DOHH2 (cell line): Measurements from ENCODE around the gene IFT74.

Source experiments
- H3F3A ChIP-seq: fragments of 200-600 bp; sonication (generic), shearing (Covaris generic); 2 replicates; pipeline ENCODE4 v1.6.0; 2016; ENCODE audit warnings: antibody characterized with exemption, mild to moderate bottlenecking; ENCODE audit not compliant: control insufficient read depth, insufficient read depth
- H3K27ac ChIP-seq: fragments of 200-600 bp; sonication (generic); 2 replicates; pipeline ENCODE4 v1.5.1; 2014; ENCODE audit warnings: low read depth, mild to moderate bottlenecking, low read length, moderate library complexity
- H3K27me3 ChIP-seq: fragments of 200-600 bp; sonication (generic); 2 replicates; pipeline ENCODE4 v1.6.1; 2014; ENCODE audit warnings: mild to moderate bottlenecking, low read length, mixed read lengths; ENCODE audit not compliant: control insufficient read depth
- H3K36me3 ChIP-seq: fragments of 200-600 bp; sonication (generic); 2 replicates; pipeline ENCODE4 v1.6.1; 2014; ENCODE audit warnings: mild to moderate bottlenecking, low read length, moderate library complexity, mixed read lengths; ENCODE audit not compliant: control insufficient read depth
- H3K4me1 ChIP-seq: fragments of 200-600 bp; sonication (generic); 2 replicates; pipeline ENCODE4 v1.6.1; 2014; ENCODE audit warnings: mild to moderate bottlenecking, low read length, mixed read lengths; ENCODE audit not compliant: control insufficient read depth
- H3K4me2 ChIP-seq: fragments of 200-600 bp; sonication (generic); 2 replicates; pipeline ENCODE4 v1.6.0; 2014; ENCODE audit warnings: mild to moderate bottlenecking, low read length, moderate library complexity
- H3K4me3 ChIP-seq: fragments of 200-600 bp; sonication (generic); 2 replicates; pipeline ENCODE4 v1.5.1; 2014; ENCODE audit warnings: mild to moderate bottlenecking, low read length, mixed read lengths
- H3K79me2 ChIP-seq: fragments of 200-600 bp; sonication (generic); 2 replicates; pipeline ENCODE4 v1.6.1; 2014; ENCODE audit warnings: mild to moderate bottlenecking, low read length, mixed read lengths; ENCODE audit not compliant: control insufficient read depth
- H3K9me2 ChIP-seq: fragments of 200-600 bp; sonication (generic); replicated peaks from 2 replicates; pipeline ENCODE4 v1.6.1; 2014; ENCODE audit warnings: mild to moderate bottlenecking, low read length, mixed read lengths; ENCODE audit not compliant: control insufficient read depth
- H3K9me3 ChIP-seq: fragments of 200-600 bp; sonication (generic); 2 replicates; pipeline ENCODE4 v1.6.1; 2014; ENCODE audit warnings: antibody characterized with exemption, low read length, mixed read lengths; ENCODE audit not compliant: control insufficient read depth, insufficient read depth
- H4K20me1 ChIP-seq: fragments of 200-600 bp; sonication (generic); 2 replicates; pipeline ENCODE4 v1.6.0; 2014; ENCODE audit warnings: low read depth, mild to moderate bottlenecking, antibody characterized with exemption, low read length, moderate library complexity; ENCODE audit not compliant: control insufficient read depth, insufficient read depth
- CTCF ChIP-seq: fragments of 200-600 bp; sonication (generic); IDR thresholded peaks from one replicate; pipeline ENCODE4 v1.5.1; 2014; ENCODE audit warnings: antibody characterized with exemption, mild to moderate bottlenecking, low read depth, low read length; ENCODE audit not compliant: poor library complexity, severe bottlenecking
- EZH2phosphoT487 ChIP-seq: fragments of 200-600 bp; sonication (generic); IDR thresholded peaks from 2 replicates; pipeline ENCODE4 v1.6.1; 2017; ENCODE audit warnings: borderline replicate concordance, mild to moderate bottlenecking, antibody characterized with exemption, low read length, moderate library complexity, mixed read lengths

The IFT74 gene

GRCh38 chr9:27073841-27074728 is 117.9 kb downstream of the IFT74 start:
- no peak for TF ChIP-seq EZH2phosphoT487
- no peak for TF ChIP-seq CTCF
- Histone ChIP-seq H3K27ac (no peak overlapping the region), H3K9me2 (no peaks in the 10 kb centered on the region), H3F3A (no peaks in the 10 kb centered on the region), H3K36me3 (no peaks in the 10 kb centered on the region), H3K4me2 (no peak overlapping the region), H3K27me3 (no peaks in the 10 kb centered on the region), H3K4me1 (no peaks in the 10 kb centered on the region), H4K20me1 (no peaks in the 10 kb centered on the region), H3K9me3 (no peaks in the 10 kb centered on the region), H3K4me3 (no peak overlapping the region), H3K79me2 (no peaks in the 10 kb centered on the region)

- H3K27me3 ChIP-seq = no peaks in the 10 kb centered on the region
- no peaks in the 10 kb centered on the region for H3K36me3 ChIP-seq
- no peak for TF ChIP-seq CTCF
- TF ChIP-seq EZH2phosphoT487 = no peak
- no peaks in the 10 kb centered on the region for H3K79me2 ChIP-seq
- H4K20me1 ChIP-seq = no peaks in the 10 kb centered on the region
- H3K9me3 ChIP-seq = no peaks in the 10 kb centered on the region
- H3K4me1 ChIP-seq = no peaks in the 10 kb centered on the region
- H3K27ac ChIP-seq = no peak overlapping the region
- no peak overlapping the region for H3K4me2 ChIP-seq
- no peaks in the 10 kb centered on the region for H3F3A ChIP-seq
- no peaks in the 10 kb centered on the region for H3K9me2 ChIP-seq
- no peak overlapping the region for H3K4me3 ChIP-seq
Measured at GRCh38 chr9:27078685-27079084, 122.5 kb downstream of the IFT74 start.

GRCh38 chr9:27085456-27085855 is 129.2 kb downstream of the IFT74 start:
- H3K36me3 ChIP-seq = no peaks in the 10 kb centered on the region

More at GRCh38 chr9:27085456-27085855, 129.2 kb downstream of the IFT74 start:
- no peak overlapping the region for H3K27ac ChIP-seq
- no peak for TF ChIP-seq EZH2phosphoT487
- no peak for TF ChIP-seq CTCF
- H3F3A ChIP-seq = no peaks in the 10 kb centered on the region
- H3K4me2 ChIP-seq = no peak overlapping the region
- H3K9me3 ChIP-seq = no peaks in the 10 kb centered on the region
- no peaks in the 10 kb centered on the region for H4K20me1 ChIP-seq
- H3K4me3 ChIP-seq = no peak overlapping the region
- H3K9me2 ChIP-seq = no peaks in the 10 kb centered on the region
- no peaks in the 10 kb centered on the region for H3K79me2 ChIP-seq
- peaks cover 3% of the 10 kb centered on the region; the same call in 1 of the 2 replicates for H3K27me3 ChIP-seq
- no peaks in the 10 kb centered on the region for H3K4me1 ChIP-seq
